Measurements from ENCODE around the gene ABLIM1.

Gene ABLIM1

DNA sequence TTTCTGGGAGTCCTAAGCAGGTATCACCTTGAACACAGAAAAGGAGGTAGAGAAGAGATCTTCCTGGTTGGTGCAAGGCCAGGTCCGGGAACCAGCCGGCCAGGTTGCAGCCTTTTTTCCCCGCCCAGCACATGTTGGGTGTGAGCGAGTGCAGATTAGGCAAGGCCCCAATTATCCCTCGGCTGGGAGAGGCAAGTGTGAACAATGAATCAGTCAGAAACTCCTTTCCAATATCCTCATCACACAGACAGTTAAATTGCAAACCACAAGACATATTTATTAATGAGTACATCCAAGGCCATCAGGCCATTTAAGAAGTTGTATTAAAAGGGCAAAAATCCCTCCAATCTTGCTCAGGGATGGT lies 138.8 kb downstream of the ABLIM1 start:
- in situ Hi-C loops (cut with MboI; ENCODE audit: low pct_unique_long_range_greater_than_20kb, low sequenced_read_pairs, unreplicated experiment): no loop called here
- no peak for DNase-seq (ENCODE audit: low spot score)
- TF ChIP-seq, protein P1, sequence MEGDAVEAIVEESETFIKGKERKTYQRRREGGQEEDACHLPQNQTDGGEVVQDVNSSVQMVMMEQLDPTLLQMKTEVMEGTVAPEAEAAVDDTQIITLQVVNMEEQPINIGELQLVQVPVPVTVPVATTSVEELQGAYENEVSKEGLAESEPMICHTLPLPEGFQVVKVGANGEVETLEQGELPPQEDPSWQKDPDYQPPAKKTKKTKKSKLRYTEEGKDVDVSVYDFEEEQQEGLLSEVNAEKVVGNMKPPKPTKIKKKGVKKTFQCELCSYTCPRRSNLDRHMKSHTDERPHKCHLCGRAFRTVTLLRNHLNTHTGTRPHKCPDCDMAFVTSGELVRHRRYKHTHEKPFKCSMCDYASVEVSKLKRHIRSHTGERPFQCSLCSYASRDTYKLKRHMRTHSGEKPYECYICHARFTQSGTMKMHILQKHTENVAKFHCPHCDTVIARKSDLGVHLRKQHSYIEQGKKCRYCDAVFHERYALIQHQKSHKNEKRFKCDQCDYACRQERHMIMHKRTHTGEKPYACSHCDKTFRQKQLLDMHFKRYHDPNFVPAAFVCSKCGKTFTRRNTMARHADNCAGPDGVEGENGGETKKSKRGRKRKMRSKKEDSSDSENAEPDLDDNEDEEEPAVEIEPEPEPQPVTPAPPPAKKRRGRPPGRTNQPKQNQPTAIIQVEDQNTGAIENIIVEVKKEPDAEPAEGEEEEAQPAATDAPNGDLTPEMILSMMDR (IDR thresholded peaks at IDR 0.05; ENCODE audit: extremely low read depth, insufficient read depth, missing control alignments): no peak

- TF ChIP-seq, protein P1 (IDR thresholded peaks at IDR 0.05; ENCODE audit: extremely low read depth, insufficient read depth, missing control alignments): no peak
- in situ Hi-C loops (cut with MboI; ENCODE audit: low pct_unique_long_range_greater_than_20kb, low sequenced_read_pairs, unreplicated experiment): no loop called here
- no peak for DNase-seq (ENCODE audit: low spot score)
Measured at GRCh38 chr10:114518401-114519305, 139.4 kb downstream of the ABLIM1 start.

GRCh38 chr10:114517368-114518250 lies 140.5 kb downstream of the ABLIM1 start:
- TF ChIP-seq, protein P1 (IDR thresholded peaks at IDR 0.05; ENCODE audit: extremely low read depth, insufficient read depth, missing control alignments): no peak
- in situ Hi-C loops (cut with MboI; ENCODE audit: low pct_unique_long_range_greater_than_20kb, low sequenced_read_pairs, unreplicated experiment): no loop called here
- DNase-seq (ENCODE audit: low spot score): no peak

DNA sequence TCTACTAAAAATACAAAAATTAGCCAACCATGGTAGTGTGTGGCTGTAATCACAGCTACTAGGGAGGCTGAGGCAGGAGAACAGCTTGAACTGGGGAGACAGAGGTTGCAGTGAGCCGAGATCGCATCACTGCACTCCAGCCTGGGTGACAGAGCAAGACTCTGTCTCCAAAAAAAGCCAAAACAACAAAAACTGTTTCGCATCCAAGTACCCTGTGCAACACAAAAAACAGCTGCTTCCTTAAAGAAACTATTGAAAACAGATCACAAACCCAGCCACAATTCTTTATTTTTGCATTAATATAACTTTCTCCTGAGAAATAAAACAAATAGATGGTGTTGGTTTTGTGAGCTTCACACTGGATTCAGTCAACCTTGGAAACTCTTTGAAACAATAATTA lies 141.7 kb downstream of the ABLIM1 start:
- no peak for DNase-seq (ENCODE audit: low spot score)
- in situ Hi-C loops (cut with MboI; ENCODE audit: low pct_unique_long_range_greater_than_20kb, low sequenced_read_pairs, unreplicated experiment): no loop called here
- TF ChIP-seq, protein P1 (IDR thresholded peaks at IDR 0.05; ENCODE audit: extremely low read depth, insufficient read depth, missing control alignments): no peak

DNA sequence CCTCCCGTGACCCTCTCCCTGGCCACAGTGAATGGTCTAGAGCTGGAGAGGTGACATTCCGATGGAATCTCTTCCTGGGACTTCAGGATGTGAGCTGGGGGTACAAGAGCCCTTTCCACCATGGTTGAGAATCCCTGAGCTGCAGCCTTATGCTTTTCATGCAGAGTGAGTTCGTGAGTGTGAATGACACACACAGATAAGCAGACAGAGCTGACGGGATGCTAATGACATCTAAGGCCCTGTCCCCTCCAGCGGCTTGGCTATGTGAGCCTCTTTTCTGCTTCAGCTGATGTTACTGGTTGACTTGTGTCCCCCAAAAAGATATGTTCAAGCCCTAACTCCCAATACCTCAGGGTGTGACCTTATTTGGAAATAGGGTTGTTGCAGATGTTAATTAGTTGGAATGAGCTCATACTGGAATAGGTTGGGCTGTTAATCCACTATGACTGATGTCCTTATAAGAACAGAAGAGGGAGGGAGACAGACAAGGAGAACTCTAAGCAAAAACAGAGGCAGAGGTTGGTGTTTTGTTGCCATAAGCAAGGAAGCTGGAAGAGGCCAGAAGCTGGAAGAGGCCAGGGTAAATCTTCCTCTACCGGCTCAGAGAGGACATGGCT lies 142.7 kb downstream of the ABLIM1 start:
- TF ChIP-seq, protein P1 (IDR thresholded peaks at IDR 0.05; ENCODE audit: extremely low read depth, insufficient read depth, missing control alignments): no peak
- in situ Hi-C loops (cut with MboI; ENCODE audit: low pct_unique_long_range_greater_than_20kb, low sequenced_read_pairs, unreplicated experiment): no loop called here
- DNase-seq (ENCODE audit: low spot score): no peak

GRCh38 chr10:114513381-114513792 lies 144.7 kb downstream of the ABLIM1 start:
- in situ Hi-C loops (cut with MboI; ENCODE audit: low pct_unique_long_range_greater_than_20kb, low sequenced_read_pairs, unreplicated experiment): no loop called here
- TF ChIP-seq, protein P1 (IDR thresholded peaks at IDR 0.05; ENCODE audit: extremely low read depth, insufficient read depth, missing control alignments): no peak

More at GRCh38 chr10:114513381-114513792, 144.7 kb downstream of the ABLIM1 start:
- DNase-seq (ENCODE audit: low spot score): no peak

Data from GM13977 (cell line).